GM21529 (cell line): ENCODE results near the gene TRMT44.
A peak's percentile ranks its signal among the peaks of the same experiment; 100 is the strongest.

ENCODE experiments used
- ATAC-seq: cut with Tn5 transposase; IDR thresholded peaks from one replicate; pipeline ENCODE4 v1.9.1; 2021; ENCODE audit not compliant: unreplicated experiment

Gene TRMT44

DNA sequence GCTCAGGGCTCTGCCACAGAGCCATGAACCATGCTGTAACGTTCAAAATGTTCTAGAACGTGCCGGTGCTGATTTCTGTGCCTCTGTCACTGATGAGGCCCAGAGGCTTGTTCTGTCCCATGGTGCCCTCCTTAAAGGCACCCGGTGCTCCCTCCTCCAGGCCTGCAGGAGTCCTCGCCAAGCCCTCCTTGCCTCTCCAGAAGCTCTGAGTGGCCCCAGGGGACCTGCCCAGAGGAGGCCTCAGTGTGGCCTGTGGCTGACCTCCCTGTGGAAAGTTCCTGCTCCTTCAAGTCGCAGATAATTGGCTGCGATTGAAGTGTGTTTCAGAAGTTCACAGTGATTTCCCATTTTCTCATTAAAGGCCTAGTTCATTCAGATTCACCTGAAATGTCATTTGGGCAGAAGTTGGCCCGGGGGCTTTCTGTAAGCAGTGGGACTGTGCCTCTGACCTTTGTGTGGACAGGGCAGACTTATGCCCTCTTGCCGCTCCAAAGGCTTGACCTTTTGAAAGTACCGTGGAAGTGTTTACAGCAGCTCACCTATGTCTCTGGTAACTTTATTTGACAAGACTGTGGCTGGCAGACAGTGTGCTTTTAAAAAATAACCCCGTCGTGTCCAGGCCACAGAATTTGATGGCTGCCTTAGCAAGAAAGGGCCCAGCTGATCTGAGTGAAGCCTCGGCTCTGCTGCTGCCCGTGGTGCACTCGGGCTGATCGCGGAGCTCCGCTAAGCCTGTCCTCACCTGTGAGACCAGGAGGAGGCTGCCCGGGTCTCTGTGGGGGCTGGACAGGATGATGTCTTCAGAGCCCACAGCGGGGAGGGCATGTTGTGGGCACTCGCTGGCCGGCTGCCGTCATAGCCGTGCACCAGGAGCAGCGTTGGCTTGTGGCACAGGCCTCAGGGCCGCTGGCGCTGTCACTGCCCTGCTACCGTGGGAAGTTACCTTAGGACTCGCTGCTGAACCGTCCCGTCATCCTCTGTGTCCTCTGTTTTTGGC is 25.3 kb downstream of the TRMT44 start:
- no peak for ATAC-seq

DNA sequence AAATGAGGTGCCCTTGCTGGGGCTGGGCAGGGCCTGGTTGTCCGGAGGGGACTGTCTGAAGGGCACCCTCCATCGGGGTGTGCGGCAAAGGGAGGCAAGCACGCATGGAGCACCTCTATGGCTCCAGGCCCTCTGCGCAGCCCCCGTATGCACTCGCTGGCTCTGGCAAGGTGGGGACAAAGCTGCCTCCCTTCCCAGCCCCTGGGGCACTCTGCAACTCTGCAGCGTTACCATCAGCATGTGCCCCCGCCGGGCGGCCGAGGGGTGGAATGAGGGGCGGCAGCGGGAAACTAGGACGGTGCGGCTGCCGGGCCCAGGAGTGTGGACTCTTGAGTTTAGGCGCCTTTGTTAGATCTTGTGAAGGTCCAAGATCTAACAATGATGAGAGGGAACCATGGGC is 26.4 kb downstream of the TRMT44 start:
- no peak for ATAC-seq

DNA sequence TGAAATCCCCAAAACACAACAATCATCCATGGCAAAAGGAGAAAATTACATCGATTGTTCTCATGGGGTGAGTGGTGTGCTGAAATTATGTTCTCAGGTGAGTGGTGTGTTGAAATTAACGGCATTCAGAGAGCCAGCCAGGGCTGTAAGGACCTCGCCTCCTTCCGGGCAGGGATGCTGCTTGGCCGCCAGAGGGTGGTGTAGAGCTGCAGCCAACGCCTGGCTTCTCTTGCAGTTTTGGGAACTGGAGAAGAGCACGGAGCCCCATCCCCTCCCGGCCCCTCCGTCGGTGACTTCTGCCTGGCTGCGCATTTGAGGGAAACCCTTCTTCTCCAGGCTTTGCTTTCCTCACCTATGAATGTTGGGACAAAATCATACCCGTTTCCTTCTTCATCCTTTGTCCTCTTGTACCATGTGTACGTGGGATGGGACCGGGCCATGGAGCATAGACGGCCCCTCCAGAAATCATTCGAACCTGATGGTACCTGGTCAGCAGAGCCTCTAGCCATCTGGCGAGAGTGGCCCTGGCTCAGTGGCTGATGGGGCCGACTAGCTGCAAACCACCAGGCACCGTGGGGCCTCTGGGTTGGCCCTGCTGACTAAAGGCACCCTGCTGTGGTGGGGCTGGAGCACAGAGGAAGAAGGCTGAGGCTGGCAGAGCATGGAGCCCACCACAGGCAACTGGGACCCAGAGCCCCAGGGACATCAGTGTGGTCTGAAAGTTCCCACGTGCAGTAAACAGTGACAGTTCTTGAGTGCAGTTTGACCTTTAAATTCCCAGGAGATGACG is 28.4 kb downstream of the TRMT44 start:
- peak; percentile 83 for ATAC-seq

DNA sequence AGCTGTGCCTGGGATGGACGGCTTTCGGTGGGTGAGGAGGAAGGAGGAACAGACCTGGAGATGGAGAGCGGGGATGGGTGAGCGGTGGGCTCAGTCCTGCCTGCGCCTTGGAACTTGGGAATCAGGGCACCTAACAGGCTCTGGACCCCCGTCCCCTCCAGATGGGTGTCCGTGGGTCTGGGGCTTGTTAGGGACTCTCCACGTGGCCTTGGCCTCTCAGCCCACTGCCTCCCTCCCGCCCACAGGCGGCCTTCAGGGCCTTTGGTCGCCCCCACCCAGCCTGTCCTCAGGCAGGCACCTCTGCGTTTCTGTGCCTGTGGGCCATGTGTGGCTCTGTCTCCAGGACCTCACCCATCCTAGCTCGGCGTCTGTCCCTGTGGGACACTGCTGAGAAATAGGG is 29.0 kb downstream of the TRMT44 start:
- ATAC-seq = no peak

DNA sequence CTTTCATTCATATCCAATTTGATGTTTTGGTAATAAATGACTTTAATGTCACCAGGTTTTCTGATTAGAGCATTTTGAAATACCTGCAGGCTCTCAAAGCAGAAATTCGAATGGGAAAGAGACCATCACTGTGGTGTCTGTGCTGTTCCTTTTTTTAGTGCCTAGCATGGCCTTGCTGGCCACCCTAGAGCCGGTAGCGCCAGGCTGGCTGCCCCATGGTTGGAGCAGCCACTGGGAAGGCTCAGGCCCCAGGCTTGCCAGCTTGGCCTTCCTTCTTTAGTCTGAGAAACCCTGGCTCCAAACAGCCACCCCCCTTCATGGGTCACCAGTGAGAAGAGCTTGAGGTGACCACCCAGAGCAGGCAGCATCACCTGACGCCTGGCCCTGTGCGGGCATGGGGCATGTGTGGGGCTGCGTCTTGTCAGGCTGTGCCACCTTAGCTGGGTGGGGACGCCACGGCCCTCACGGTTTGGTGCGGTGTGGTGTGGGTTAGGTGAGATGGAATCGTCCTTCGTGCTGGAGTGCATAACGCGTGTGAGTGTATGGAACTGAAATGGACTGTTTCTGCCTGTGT is 30.0 kb downstream of the TRMT44 start:
- ATAC-seq = no peak

DNA sequence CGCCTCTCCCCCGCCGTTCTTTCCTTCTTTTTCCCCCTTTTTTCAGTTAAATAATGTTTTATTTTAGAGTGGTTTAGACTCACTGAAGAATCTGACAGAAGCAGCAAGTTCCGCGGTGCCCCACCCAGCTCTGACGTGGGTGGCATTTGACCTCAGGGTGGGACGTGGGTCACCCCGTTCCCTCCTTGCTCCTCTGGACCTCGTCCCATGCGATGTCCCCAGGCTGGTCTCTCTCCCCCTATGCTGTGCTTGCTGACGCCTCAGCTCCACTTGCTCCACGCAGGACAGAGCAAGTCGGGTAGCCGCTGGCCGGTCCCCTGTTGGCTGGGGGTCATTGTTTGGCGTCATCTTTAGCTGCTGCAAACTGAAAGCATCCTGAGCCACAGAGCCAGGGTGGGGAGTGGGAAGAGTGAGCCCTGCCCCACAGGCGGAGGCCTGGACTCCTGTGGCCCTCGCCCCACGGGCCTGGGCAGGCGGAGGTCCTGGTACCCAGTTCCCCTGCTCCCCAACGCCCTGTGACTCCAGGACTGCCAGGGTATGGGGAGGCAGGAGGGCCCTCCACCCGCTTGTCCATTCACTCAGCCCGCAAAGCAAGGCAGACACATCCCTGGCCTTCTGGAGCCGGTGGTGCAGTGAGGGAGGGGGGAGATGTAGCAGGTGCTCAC is 30.8 kb downstream of the TRMT44 start:
- no peak for ATAC-seq

DNA sequence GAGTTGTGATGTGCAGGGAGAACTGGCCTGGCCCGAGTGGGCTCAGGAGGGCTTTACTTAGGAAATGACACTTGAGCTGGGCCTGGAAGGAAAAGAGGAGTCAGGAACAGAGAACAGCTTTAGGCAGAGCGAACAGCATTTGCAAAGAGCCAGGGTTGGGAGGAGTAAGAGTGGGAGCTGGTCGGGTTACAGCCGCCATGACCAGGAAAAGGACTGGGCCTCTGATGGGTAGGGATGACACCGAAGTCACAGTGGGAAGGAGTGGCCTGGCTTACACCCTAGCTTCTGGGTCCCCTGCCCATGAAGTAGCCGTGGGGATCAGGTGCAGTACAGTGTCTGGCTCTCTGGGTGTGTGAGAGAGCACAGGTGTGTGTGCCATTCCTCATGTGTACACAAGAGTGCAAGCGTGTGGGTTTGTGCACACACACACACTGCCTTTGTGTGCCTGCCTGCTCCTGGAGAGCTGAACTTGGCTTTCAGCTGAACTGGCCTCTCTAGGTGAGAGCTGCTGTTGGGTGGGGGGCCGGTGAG is 31.6 kb downstream of the TRMT44 start:
- ATAC-seq = no peak

DNA sequence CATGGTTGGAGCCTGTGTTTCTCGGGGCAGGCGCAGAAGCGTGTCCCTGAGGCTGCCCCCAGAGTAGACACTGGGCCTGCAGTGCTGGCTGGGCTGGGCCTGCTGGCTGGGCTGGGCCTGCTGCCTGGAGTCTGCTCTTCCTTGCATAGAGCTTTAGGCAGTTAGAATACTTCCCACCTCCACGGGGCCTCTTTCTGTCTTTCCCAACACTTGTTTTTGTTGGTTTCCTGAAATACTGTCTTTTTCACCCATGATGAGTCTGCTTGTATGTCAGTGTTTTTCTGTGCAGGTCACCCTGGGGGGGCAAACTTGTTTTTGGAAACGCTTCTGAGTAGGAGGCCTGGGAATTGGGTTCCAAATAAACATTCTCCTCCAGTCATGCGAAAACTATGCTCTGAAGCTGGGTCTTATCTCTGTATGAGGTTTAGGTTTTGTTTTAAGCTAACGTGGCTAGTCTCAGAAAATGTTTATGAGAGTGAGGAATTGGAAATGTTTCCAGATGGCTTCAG is 32.2 kb downstream of the TRMT44 start:
- ATAC-seq = no peak

DNA sequence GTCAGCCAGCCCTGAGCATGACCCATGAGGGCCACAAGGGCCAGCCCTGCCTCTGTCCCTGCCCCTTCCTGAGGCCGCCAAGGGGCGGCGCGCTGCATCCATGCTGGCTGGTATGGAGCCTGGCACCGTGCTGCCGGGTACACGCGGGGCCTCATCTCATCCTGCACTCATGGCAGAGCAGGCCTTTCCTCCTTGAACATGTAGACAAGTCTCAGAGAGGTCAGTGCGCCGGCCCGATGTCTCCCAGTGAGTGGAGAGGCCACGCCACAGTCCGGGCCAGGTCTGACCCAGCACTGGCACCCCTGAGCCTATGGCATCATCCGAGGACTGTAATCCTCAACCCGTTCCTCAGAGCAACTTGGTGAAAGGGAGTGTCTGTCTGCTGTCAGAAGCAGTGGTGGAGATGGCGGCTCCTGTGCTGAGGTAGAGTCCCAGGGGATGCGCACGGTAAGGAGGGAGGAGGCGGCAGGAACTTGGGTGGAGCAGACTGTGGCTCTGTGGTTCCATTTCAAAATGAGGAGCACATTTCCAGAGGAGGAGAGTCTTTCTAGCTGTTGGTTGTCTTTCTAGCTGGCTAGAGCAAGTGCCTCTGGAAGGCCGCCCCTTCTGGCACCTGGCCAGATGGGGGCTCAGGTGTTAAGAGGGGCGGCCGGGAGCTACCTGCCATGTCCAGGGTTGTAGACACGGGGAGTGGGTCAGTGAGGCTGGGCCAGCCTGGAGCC is 32.8 kb downstream of the TRMT44 start:
- no peak for ATAC-seq

DNA sequence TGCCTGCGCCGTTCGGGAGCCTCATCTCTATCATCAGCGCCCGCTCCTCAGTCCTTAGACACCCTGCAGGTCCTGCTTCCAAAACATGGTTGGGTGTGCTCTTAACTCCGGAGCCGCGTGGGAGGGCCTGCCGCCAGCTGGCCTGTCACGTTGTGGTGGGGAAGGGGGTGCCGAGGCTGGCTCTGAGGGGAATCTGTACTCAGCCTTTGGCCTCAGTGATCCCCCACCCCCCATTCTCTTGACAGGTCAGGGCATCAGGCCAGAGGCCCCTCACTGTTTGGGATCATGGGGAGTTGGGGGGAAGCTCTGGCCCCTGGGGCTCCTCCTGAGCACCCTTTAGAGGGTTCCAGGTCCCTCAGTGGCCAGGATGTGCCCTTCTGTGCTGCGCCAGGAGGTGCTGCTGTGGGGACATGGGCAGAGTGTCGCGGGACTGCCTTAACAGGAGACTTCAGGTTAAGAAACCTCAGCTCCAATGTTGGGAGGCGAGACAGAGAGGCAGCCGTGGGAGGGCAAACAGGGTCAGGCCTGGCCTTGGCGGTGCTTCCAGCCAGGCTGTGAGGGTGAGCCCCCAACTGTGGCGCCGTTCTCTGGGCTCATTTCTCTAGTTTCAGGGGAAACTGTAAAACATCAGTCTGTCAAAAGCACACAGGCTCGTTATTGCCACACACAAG is 33.5 kb downstream of the TRMT44 start:
- no peak for ATAC-seq

DNA sequence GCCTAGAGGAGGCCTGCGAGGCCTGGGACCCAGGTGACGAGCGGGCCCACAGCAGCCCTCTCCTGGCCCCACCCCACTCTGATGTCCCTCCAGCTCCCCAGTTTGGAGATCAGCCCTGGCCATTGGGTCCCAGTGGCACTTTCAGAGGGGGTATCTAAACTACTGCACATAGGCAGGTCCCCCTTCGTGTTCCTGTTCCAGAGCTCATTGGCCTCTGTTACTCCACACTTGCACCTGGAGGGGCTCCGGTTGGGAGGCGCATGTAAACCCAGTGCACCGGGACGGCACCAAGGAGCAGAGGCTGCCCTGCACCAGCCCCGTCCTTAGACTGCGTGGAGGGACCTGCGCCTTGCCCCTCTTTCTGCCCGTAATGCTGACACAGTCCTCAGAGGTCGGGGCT is 34.3 kb downstream of the TRMT44 start:
- no peak for ATAC-seq

DNA sequence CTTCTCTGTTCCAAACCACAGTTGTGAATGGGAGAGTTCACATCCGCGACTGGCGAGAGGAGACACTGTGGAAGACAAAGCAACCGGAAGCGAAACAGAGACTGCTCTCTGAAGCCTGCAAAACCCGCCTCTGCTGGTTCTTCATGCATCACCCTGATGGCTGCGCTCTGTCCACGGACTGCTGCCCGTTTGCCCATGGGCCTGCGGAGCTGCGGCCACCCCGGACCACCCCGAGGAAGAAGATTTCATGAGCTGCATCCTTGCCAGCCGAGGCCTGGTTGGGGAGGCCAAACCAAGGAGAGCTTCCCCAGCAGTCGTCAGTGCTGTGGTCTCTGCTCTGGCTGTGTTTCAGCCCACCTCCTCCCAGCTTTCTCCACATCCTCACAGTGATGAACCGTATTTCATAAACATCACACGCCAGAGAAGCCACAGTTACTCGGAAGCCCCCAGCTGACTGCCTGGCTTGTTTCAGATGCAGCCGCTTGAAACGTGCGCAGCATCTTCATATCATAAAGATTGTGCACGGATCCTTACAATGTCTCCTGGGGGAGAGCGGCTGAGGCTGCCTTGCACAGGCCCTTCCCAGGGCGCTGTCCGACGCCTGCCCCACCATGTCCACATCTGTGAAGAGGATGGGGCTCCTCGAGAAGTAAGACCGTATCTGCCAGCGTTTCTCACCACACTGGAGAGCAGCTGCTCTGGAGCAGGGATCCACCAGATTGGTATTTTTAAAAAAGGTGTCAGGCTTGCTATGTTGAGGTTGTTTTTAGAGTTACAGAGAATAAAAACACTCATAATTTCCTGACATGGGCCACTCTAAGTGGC is 35.4 kb downstream of the TRMT44 start:
- ATAC-seq = no peak

DNA sequence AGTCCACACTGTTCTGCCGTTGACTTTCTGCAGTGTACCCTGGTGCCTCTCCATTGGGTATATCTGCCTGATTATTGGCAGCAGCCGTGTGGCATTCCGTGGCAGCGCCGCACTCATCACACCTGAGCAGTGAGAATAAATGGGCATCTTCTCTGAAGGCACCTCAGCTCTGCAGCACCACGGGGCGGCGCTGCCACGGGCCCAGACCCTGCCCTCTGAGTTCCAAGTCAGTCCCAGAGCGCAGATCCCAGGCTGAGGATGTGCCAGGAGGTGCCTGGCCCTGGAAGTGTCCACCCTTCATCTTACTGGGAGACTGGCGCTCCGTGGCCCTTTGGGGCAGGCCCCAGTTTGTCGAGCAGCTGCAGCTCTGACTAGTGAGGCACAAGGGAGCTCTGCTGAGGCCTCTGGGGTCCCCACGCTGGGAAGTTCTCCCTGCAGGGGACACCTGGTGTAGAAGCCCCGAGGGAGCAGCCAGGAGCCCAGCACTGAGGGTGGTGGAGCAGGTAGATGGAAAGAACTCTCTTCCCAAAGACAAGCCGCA is 36.6 kb downstream of the TRMT44 start:
- ATAC-seq = no peak

DNA sequence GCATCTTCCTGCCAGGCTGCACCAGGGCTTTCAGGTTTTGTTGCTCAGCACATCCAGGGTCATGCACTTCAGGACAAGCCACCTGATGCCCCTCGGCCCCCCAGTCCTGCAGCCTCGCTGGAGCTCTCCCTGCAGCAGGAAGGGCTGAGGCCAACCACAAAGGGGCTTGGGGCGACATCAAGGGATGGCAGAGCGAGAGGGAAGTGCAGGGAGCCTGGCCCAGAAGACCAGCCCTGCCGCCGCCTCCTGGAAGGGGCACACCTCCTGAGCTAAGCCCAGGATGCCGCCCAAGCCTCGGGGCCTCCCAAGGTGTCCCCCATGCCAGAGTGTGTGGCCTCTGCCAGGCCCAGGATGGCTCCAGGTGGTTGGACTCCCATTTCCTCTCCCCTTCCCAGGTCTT is 37.1 kb downstream of the TRMT44 start:
- ATAC-seq = no peak

DNA sequence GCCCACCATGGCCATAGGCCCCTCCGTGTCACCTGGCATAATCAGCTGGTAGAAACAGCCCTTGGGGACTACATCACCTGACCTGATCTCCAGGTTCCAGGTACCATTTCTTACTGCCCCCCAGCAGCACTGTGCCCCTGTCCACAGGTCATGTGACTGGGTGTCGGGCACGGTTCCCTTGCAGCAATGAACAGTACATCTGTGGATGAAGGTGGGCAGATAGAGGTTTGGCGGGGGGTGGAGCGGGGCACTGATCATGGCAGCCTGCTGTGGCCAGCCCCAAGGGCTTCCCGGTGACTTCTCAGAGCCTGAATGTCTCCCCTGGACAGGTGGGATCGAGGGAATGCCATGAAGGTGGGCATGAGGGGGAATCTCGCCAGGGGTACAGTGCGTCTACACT is 37.8 kb downstream of the TRMT44 start:
- no peak for ATAC-seq

DNA sequence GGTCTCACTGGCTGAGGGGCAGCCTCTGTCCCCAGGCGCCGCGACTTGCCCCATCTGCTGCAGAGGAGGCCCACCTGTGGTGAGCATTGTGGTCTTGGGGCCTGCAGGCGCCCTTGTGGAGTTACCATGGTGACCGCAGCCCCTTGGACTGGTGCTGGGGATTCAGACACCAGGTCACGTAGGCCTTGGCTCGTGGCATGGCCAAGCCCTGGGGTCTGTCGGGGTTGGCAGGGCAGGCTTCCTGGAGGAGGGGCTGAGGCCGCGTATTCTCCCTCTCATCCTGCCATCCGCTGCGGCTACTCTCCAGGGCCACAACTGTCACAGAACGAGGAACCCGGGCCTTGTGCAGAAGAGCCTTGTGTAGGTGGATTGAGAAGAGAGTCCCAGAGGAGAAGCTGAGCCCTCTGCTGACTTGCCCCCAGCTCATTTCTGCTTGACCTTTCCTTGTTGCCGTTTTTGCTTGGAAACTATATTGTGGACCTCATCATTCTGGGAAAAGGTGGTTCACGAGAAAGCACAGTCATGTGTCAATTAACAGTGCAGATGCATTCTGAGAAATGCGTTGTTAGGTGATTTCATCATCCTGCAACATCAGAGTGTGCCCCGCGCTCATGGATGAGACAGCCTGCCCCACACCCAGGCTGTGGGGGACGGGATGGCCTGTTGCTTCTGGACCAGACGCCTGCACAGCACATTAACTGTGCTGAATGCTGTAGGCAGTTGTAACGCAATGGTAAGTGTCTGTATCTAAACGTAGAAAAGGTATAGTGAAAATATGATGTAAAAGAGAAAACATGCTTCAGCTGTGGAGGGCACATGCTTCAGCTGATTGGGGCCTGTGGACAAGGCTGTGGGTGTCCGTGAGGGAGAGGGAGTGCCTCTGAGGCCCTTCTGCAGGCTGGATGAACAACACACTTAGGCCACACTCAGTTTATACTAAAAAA is 38.5 kb downstream of the TRMT44 start:
- ATAC-seq = no peak

DNA sequence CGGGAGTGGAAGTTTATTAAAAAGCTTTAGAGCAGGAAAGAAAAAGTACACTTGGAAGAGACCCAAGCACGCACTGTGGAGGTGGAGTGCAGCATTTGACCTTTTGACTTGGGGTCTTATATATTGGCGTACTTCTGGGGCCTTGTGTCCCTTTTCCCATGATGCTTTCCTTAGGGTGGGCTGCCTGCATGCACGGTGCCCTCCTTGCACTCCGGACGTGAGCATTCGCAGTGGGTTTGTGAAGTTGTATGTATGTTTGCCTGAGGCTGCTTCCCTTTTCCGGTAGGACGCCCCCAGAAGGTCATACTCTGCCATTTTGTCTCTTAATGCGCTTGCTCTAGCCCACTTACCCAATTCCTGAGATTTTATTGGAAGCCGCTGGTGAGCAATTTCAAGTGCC is 39.6 kb downstream of the TRMT44 start:
- ATAC-seq = no peak
